Stimulated activated CD4-positive, alpha-beta T cell treated with anti-CD3 and anti-CD28 coated beads, Interleukin-1b, Interleukin-23, amount 100 ng/mL, for 24 hours (primary cell): ENCODE results near the gene EEF2KMT.
"Not testable (repeated sequence)": the region's sequence is repeated elsewhere in the genome, so short reads cannot be mapped to it uniquely, and the experiment has no call there.

Source experiments
- DNase-seq, 4 experiments: peaks; one replicate each; pipeline ENCODE4 v3.0.0-alpha.2; 2020; ENCODE audit warnings: low read depth in 4 of 4, low spot score in 1 of 4

EEF2KMT gene

DNA sequence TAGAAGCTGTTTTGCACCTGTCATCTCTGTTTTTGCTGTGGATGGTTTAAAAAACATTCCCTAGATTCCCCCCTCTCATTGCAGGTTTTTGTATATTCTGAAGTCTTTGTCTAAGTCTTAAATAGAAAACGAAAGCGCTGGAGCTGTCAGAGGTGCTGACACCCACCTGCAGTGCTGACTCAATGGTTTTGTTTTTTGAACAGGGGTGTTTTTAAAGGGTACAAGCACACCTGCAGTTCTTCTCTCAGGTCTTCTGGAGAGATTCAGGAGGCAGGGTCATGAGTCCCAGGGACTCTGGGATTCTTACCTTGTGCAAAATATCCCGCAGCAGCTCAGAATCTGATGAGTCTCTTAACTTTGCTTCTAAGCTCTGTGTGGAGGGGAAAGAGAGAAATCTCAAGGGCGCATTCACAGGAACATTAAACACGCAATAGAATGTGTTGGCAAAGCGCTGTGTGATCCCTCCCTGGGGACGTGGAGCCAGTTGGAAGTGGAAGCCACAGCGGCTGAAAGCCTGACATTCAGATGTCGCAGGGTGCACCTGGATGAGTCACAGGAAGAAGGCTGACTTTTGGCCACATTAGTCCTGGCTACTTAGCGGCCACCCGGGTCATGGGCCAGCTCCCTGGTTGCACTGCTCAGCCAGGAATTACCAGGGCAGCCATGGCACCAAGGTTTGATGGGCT, 2.3 kb downstream of the EEF2KMT start:
- DNase-seq: not testable (repeated sequence)

DNA sequence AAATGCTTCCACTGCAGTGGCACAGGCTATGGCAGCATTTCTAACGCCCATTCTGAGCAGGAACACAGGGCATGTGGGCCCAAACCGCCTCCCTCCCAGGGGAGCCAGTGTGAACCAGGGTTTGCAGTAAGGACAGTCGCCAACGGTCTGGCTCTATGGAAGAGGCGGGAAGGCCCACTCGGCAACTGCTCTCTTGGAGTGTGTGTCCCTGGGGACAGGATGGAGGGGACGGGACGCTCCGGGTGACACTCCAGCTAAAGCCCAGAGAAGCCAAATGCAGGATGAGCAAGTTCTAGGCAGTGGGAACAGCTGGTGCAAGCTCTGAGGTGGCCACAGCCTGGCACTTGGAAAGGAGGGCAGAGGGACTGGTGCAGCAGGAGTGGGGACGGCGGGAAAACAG, 3.8 kb downstream of the EEF2KMT start:
- not testable (repeated sequence) for DNase-seq

DNA sequence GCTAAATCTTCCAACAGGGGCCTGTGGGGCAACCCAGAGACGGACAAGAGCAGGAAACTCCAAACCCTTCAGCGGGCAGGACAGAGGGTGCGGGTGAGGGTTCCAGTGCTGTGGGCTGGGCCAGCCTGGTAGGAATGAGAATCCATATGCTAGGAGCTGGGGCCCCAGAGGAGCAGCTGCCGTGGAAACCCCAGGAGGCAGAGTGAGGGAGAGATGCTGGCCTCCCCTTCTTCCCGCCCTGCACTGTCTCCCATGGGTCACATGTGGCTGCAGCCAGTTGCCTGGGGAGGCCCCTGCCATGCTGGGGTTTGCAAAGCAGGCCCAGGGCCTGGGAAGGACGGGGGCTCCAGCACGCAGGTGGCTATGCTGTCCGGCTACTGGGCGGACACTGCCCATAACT, 4.5 kb downstream of the EEF2KMT start:
- not testable (repeated sequence) for DNase-seq

DNA sequence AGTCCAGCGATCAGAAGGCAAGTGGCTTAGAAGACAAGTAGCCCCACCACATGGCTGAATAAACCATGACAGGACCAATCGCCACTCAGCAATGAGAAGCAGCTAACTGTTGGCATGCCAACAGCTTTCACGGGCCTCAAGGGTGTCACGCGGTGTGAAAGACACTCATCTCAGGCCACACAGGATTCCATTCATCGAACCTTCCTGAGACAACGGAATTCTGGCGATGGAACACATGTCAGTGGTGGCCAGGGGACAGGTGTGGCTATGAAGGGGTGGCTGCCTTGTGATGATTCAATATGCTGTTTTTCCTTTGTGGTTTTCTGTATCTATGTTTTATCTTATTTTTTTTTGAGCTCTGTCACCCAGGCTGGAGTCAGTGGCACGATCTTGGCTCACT, 7.0 kb downstream of the EEF2KMT start:
- not testable (repeated sequence) for DNase-seq

DNA sequence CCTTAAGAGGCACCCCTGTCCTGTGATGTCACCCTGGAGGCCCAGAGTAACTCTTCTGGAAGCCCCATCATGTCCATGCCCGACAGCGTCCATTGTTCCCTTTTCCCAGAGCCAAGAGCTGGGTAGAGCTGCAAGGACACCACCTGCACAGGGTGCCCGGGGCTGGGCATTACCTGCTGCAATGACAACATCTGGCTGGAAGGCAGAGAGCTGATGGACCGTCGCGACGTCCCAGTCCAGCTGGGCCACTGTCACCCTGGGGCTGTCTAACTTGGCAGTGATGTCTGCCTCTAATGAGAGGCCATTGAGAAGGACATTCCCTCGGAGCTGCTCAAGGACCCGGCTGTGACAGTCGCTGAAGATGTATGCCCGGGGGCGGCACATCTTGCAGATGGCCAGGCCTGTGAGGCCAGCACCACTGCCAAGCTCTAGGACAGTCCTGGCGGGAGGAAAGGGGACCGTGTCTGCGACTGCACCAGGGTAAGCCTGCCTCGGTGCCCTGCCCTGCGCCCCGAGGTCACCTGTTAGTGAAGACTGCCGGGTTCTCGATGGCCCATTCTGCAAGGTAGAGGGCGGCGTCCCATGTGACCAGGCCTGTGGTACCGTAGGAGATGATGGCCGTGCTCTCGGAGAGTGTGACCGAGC, 7.6 kb downstream of the EEF2KMT start:
- not testable (repeated sequence) for DNase-seq

DNA sequence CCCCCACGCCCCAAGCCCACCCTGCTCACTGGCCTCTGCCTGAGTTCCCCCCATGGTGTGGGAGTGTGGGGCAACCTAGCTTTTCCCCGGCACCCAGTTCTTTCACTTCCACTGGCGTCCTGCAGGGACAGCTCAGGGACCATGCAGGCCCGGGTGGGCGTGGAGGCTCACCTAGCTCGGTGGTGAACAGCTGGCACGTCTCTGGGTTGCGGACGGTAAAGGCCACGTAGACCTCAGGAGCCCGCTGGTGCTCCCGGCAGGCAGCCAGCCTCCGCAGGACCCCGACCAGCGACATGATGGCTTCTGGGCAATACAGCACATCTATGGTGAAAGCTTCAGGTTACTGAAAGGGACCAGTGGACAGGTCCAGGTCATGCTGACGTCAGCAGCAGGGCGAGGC, 8.7 kb downstream of the EEF2KMT start:
- not testable (repeated sequence) for DNase-seq

DNA sequence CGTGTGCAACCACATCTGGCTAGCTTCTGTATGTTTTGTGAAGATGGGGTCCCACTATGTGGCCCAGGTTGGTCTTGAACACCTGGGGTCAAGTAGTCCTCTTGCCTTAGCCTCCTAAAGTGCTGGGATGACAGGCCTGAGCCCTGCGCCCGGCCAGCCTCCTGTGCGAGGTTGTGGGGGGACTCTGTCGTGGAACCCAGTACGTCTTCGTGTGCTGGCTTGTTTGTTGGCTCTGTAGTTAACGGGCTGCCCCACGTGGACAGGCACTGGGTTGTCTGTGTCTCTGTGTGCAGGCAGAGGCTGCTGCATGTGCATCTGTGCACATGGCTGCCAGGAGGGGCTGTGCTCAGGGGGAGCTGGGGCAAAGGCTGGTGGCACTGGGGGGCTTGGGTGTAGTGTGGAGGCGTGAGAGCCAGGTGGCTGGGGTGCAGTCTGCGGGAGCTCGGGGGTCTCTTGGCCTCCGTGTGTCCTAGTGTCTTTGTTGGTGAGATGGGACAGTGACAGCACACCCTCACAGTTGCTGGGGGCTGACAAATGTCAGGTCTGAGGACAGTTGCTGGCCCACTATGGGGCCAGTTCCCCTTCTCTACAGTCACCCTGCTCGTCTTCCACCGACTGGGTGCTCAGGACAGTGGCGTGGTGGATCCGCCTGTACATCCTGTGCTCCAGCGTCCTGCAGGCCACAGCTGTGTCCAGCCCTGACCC, 9.4 kb downstream of the EEF2KMT start:
- not testable (repeated sequence) for DNase-seq

DNA sequence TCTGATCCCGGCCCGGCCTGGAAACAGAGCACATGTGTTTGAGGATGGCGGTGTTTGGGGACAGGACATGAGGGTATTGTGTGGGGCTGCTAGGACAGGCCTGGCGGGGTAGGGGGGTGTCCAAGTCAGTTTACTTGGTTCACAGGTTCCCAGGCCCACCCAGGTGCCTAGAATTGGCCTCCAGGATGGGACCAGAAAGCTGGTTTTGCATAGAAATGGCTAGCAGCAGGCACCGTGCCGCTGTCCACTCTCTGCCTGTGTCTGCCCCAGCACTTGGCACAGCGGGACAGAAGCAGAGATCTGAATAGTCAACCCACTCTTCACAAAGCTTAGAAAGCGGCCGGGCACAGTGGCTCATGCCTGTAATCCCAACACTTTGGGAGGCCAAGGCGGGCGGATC, 11.9 kb downstream of the EEF2KMT start:
- not testable (repeated sequence) for DNase-seq

DNA sequence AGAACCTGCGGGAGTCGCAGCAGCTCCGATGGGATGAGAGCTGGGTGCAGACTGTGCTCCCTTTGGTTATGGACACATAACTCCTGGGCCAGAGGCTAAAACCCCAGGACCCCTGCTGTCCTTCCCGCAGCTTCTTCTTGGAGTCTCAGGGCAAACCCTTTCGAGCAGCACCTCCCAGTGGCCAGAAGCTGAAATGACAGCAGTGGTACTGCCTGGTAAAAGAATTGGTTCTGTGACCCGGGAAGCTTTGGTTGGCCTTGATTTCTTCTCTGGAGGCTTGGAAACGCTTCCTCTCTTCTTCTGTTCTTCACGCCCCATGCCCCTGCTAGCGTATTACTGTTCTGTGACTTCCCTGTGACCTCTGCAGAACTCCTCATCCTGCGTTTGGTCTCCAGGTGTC, 12.8 kb downstream of the EEF2KMT start:
- DNase-seq: peak in 2 of 4 experiments; percentile 32 to 33

DNA sequence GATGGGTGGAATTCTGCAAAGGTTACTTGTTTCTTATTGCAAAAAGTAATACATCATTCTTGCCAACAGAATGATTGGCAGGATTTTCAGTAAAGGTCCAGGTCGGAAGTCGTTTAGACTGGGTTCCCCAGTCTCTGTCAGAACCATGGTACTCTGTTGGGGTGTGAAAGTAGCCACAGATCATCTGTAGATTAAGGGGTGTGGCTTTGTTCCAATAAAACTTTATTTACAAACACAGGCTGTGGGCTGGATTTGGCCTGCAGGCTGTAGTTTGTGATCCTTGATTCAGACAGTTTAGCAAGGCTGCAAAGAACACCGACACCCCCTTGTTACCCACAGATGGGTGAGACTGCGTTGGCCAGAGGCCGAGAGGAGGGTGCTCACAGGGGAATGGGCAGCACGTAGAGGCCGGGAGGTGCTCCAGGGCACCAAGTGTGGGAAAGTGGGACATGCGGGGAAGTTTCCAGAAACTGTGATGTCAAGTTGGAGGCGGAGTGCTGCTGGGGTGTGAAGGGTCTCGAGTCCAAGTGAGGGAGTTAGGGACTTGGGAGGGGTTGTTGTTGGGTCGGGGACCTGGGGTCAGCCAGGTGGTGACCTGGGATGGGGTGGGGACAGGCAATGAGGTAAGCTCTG, 13.4 kb downstream of the EEF2KMT start:
- not testable (repeated sequence) for DNase-seq

DNA sequence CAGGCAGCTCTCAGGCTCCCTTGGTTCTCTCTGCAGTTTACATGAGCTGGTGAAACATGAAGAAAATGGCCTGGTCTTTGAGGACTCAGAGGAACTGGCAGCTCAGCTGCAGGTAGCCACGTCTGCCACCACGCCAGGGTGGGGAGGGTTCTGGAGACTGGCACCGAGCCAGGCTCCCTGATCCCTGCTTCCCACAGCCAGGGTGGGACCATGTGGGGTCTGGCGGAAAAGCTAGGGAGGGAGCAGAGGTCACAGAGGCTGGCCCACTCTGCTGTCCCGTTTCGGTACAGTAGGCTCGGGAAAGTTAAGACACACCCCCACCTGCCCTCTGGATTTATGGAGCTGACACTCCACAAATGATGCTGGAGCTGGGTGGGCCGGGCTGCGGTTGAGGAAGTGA, 13.9 kb downstream of the EEF2KMT start:
- DNase-seq: not testable (repeated sequence)

DNA sequence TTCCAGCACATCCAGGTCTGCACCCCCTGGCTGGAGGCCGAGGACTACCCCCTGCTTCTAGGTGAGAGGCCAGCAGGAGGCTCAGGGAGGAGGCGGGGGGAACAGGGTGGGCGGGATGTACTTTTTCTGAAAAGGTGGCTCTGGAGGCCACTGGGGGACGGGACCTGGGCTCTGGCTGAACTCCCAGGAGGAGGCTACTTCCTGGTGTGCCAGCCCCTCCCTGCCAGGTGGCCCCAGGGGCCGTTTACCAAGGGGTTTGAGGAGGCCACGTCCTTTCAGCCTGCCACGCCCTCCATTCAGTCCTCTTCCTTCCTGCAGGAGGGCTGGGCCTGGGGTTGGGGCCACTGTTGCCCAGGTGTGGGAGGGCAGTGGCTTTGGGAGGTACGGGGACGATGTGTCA, 16.6 kb downstream of the EEF2KMT start:
- not testable (repeated sequence) for DNase-seq

DNA sequence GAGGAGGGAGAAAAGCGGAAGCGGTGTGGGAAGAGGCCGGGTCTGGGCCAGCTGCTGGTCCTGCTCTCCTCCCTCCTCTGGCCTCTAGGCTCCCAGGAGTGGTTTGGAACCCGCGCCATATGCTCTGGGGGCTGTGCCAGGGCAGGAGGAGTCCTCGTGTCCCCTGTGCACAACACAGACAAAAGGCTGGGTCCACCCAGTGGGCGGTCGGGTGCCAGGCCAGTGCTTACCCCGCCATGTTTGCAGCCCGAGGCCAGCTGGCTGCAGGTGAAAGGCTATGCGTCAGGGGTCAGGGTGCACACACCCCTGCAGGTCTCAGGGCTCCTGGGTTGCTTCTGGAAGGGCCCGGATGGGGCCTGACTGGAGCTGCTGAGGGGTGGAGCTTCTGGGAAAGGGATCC, 17.1 kb downstream of the EEF2KMT start:
- not testable (repeated sequence) for DNase-seq

DNA sequence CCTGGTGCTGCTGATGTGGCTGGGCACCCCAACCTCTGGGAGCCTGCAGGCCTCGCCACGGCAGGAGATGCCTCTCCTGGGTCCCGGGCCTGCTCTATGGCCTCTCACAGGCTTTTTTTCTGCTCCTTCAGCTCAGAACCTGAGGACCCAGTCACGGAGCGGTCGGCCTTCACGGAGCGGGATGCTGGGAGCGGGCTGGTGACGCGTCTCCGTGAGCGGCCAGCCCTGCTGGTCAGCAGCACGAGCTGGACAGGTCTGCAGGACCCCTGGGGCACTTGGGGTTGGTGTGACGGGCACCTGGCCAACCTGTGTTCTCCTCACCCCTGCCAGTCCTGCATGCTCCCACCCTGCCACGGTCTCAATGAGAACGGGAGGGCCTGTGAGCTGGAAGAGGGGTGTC, 19.0 kb downstream of the EEF2KMT start:
- no peak for DNase-seq

DNA sequence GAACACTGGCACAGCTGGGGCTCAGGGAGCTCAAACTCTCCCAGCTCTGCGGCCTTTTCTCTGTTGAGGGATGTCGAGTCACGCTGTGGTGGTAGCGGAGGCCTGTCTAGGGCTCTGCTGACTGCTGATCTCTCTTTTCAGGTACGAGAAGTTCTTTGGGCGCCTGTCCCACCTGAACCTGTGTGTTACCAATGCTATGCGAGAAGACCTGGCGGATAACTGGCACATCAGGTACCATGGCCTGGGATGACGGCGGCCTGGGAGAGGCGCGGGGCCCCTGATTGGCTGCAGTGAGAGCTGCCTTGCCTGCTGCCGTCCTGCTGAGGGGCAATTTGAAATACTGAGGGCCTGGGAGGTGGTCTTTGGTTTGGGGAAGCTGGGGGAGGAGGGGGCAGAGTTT, 20.3 kb downstream of the EEF2KMT start:
- DNase-seq: no peak

DNA sequence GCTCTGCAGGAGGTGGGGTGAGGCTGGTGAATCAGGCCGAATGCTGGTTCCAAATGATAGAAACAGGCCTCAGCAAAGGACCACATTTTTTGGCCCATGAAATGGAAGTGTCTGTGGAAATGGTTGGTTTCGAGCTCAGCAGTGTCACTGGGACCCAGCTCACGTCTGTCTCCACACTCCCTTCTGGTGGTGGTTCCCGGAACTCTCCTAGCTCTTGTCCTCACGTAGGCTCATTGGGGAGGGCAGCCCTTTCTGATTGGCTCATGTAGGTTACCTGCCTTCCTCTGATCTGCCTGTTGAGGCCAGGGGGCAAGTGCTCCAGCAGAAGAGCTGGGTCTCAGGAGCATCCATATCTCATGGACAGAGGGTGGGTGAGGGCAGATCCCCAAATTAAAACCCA, 22.0 kb downstream of the EEF2KMT start:
- DNase-seq: no peak

DNA sequence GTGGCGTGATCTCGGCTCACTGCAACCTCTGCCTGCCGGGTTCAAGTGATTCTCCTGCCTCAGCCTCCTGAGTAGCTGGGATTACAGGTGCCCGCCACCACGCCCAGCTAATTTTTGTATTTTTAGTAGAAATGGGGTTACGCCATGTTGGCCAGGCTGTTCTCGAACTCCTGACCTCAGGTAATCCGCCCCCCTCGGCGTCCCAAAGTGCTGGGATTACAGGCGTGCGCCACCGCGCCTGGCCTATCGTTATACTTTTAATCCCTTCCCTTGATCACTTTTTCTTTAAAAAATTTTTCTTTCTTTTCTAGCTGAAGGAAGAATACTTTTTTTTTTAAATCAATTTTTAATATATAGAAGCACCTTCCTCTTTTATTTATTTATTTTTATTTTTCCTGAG, 23.8 kb downstream of the EEF2KMT start:
- DNase-seq: not testable (repeated sequence)

DNA sequence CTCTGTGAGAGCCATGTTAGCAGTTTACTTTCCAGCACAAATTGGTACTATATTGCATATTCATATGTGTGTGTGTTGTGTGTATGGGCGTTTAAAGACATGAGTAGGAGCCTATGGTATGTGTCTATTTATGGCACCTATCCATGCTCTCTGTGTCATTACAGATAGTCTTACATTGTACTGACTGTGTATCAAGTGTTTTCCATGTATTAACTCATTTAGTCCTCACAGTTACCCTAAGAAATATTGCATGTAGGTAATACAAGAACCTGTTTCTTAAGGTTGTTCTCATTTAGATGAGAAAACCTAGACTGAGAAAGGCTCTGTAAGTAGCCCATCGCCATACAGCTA, 24.3 kb downstream of the EEF2KMT start:
- DNase-seq: no peak

DNA sequence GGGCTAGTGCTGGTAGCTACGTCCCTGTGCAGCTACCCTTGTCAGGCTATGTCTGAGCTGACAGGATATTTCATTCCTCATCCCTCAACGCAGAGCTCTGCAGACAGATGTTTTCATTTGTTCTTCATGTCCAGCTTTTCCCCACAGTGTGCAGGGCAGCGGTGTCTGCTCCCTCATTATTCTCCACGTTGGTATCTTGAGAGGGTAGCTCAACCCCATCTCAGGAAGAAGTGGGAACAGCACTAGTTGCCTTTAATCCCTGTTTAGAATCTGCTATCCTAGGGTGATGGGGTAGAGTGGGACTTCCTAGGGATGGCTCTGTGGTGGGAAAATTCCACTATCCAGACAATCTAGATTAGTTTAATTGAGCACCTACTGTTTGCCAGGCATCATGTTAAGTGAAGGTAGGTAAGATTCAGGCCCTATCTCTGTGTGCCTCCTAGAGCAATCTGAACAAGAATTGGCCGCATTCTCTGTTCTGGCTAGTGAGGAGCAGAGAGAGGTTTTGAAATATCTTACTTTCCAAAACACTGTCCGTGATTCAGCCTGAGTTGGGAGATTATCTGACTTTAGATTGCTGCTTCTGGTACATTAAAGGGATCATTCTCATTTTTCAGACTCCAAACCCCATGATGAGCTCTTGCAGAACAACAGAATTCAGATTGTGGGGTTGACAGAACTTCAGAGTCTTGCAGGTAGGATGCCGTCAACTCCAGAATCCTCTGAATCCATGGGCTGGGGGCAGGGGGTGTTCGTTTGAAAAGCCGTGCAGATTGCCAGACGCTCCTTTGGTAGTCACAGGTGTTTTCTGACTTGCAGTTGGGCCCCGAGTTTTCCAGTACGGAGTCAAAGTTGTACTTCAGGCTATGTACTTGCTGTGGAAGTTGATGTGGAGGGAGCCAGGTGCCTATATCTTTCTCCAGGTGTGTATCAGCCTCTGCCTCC, 25.0 kb downstream of the EEF2KMT start:
- no peak for DNase-seq

DNA sequence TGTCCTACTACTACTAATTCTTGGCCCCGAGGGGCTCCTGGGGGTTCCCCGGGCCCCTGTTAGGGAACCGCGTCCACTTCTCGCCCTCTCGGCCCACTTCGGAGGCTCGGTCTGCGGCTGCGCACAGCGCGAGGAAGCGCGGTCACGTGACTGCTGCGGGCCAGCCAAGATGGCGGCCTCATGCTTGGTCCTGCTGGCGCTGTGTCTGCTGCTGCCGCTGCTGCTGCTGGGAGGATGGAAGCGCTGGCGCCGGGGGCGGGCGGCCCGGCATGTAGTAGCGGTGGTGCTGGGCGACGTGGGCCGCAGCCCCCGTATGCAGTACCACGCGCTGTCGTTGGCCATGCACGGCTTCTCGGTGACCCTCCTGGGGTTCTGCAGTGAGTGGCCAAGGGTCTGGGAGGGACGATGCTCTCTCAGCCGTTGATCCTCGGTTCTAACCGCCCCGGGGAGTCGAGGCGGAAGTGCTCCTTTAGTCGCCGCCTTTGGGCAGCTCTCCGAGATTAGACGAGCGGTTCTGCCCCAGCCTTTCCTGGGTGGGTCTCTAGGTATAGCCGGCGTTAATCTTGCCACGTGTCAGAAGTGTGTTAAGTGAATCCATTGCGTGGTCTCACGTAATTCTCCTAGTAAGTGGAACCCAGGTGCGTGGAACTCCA, 25.8 kb downstream of the EEF2KMT start, which contains the start of gene ALG1:
Gene ALG1 (plus strand): TSS at position 163 of the 653 bp plus-strand sequence. CDS start 7 bp downstream, at position 170.
- peak; percentile 77 to 81 (median 79) for DNase-seq
